PFSK-1 (cell line): ENCODE results near the gene TLR5.

Source experiments
- POLR2AphosphoS5 ChIP-seq: IDR thresholded peaks from 2 replicates; pipeline ENCODE4 v1.6.1; 2012; ENCODE audit warnings: low read depth, mild to moderate bottlenecking, control low read depth, low read length, moderate library complexity
- SIN3A ChIP-seq: IDR thresholded peaks from 2 replicates; pipeline ENCODE4 v1.6.1; 2012; ENCODE audit warnings: mild to moderate bottlenecking, low read length, moderate library complexity, borderline replicate concordance; ENCODE audit not compliant: insufficient read depth
- TAF1 ChIP-seq: IDR thresholded peaks from 2 replicates; pipeline ENCODE4 v1.6.1; 2012; ENCODE audit warnings: low read length, control low read depth, borderline replicate concordance; ENCODE audit not compliant: insufficient read depth
- TF ChIP-seq, protein P1 (sequence below), 2 experiments: IDR thresholded peaks; 2 replicates each; pipeline versions ENCODE4 v1.6.1 to v1.8.0; 2011 to 2012; ENCODE audit warnings: low read depth in 2 of 2, low read length in 2 of 2, control low read depth in 1 of 2, inconsistent platforms in 1 of 2, mild to moderate bottlenecking in 1 of 2, moderate library complexity in 1 of 2; ENCODE audit not compliant: insufficient read depth in 1 of 2

GRCh38 chr1:223106856-223107255 lies 36.2 kb downstream of the TLR5 start:
- TF ChIP-seq, protein P1, sequence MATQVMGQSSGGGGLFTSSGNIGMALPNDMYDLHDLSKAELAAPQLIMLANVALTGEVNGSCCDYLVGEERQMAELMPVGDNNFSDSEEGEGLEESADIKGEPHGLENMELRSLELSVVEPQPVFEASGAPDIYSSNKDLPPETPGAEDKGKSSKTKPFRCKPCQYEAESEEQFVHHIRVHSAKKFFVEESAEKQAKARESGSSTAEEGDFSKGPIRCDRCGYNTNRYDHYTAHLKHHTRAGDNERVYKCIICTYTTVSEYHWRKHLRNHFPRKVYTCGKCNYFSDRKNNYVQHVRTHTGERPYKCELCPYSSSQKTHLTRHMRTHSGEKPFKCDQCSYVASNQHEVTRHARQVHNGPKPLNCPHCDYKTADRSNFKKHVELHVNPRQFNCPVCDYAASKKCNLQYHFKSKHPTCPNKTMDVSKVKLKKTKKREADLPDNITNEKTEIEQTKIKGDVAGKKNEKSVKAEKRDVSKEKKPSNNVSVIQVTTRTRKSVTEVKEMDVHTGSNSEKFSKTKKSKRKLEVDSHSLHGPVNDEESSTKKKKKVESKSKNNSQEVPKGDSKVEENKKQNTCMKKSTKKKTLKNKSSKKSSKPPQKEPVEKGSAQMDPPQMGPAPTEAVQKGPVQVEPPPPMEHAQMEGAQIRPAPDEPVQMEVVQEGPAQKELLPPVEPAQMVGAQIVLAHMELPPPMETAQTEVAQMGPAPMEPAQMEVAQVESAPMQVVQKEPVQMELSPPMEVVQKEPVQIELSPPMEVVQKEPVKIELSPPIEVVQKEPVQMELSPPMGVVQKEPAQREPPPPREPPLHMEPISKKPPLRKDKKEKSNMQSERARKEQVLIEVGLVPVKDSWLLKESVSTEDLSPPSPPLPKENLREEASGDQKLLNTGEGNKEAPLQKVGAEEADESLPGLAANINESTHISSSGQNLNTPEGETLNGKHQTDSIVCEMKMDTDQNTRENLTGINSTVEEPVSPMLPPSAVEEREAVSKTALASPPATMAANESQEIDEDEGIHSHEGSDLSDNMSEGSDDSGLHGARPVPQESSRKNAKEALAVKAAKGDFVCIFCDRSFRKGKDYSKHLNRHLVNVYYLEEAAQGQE (IDR thresholded peaks at IDR 0.05; ENCODE audit: insufficient read depth in 1 of 2, low read depth in 2 of 2, low read length in 2 of 2), result no peak
- no peak for TF ChIP-seq POLR2AphosphoS5
- TF ChIP-seq SIN3A, result no peak
- TF ChIP-seq TAF1, result no peak
